GM19240 (cell line): ENCODE data around the gene ZP3.
"Not testable (repeated sequence)": the region's sequence is repeated elsewhere in the genome, so short reads cannot be mapped to it uniquely, and the experiment has no call there.

Source experiments
- DNase-seq: peaks from one replicate; pipeline ENCODE4 v3.0.0; 2011; ENCODE audit warnings: low spot score; ENCODE audit not compliant: insufficient read length

The ZP3 gene

DNA sequence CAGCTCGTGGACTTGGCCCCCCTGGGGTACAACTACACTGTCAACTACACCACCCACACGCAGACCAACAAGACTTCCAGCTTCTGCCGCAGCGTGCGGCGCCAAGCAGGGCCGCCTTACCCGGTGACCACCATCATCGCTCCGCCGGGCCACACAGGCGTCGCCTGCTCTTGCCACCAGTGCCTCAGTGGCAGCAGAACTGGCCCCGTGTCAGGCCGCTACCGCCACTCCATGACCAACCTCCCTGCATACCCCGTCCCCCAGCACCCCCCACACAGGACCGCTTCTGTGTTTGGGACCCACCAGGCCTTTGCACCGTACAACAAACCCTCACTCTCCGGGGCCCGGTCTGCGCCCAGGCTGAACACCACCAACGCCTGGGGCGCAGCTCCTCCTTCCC lies 57.9 kb downstream of the ZP3 start:
- not testable (repeated sequence) for DNase-seq

DNA sequence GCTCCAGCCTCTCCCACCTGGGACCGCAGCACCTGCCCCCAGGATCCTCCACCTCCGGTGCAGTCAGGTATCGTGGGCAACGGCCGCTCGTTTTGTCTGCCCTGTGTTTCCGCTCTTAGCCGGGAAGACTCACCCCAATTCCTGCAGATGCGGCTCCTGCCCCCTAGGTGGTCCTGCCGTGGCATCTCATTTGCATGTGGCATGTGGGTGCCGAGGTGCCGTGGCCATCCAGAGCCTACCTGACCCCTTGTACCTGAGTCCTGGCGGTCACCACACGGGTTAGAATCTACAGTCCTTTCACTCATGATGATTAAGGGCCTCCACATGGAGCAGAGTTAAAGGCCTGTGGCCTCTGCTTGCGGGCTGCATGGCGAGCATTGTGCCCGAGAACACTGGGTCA lies 58.3 kb downstream of the ZP3 start:
- DNase-seq = not testable (repeated sequence)

DNA sequence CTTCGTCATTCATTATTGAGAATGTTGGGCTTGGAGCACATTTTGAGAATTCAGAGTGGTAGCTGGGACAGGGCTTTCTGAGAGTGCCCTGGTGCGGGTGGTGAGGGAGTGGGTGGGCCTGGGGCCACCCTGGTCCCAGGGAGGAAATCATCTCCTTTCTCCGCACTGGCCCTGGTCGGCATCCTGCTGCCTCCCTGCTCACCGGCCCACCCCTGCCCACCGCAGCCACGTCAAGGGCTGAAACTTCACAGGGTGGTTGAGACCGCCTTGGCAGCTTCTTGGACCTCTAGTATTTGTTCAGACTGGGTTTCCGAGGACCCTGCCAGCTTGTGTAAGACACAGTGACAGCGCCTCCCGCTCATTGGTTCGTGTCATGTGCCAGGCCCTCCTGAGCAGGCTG lies 59.7 kb downstream of the ZP3 start:
- DNase-seq = not testable (repeated sequence)

GRCh38 chr7:76485822-76486610 lies 61.3 kb downstream of the ZP3 start:
- DNase-seq = not testable (repeated sequence)

GRCh38 chr7:76486618-76487017 lies 61.9 kb downstream of the ZP3 start:
- DNase-seq = not testable (repeated sequence)

GRCh38 chr7:76487969-76488368 lies 63.2 kb downstream of the ZP3 start:
- not testable (repeated sequence) for DNase-seq
